GM18873 (cell line): Measurements from ENCODE around the gene KRI1.
"Not testable (repeated sequence)": the region's sequence is repeated elsewhere in the genome, so short reads cannot be mapped to it uniquely, and the experiment has no call there.

ENCODE experiments used
- ATAC-seq: cut with Tn5 transposase; IDR thresholded peaks from one replicate; pipeline ENCODE4 v1.9.1; 2021; ENCODE audit warnings: mild to moderate bottlenecking, moderate library complexity, moderate number of reproducible peaks; ENCODE audit not compliant: unreplicated experiment, low FRiP score

The KRI1 gene

DNA sequence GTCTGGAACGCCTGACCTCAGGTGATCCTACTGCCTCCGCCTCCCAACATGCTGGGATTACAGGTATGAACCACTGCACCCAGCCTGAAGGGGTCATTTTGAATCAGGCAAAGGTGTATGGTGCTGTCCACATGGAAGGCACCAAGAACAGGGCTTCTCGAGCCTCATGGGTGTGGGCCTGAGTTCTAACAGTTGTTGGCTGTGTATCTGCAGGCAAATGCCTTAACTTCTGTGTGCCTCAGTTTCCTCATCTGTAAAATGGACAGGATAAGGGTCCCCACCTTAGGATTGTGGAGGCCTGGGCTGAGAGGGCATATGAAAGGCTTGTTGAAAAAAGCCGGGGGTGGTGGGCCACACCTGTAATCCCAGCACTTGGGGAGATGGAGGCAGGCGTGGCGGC, 12.1 kb upstream of the KRI1 start:
- ATAC-seq: no peak

DNA sequence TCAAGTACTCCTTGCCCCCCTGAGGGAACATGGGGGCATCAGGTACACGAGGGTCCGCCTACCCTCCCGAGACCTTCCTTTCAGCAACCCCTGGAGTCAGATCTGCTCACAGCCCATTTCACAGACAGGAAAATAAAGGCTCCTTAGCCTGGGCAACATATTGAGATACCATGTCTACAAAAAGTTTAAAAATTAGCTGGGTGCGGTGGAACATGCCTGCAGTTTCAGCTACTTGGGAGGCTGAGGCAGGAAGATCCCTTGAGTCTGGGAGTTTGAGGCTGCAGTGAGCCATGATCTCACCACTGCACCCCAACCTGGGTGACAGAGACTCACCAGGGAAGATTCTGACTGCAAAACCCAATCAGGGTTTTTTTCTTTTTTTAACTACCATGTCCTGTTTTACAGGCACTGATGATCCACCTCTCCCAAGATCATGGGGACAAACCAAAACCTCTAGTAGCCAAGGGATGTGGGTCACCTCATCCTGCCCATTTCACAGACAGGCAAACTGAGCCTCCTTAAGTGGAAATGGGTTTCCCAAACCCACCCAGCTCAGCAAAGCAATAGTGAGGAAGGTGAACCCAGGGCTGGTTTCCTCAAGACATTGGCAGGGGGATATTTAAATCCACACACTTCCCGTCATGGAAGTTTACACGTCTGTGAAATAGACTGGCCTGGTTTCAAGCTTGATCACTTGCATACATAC, 9.4 kb upstream of the KRI1 start:
- ATAC-seq: no peak

DNA sequence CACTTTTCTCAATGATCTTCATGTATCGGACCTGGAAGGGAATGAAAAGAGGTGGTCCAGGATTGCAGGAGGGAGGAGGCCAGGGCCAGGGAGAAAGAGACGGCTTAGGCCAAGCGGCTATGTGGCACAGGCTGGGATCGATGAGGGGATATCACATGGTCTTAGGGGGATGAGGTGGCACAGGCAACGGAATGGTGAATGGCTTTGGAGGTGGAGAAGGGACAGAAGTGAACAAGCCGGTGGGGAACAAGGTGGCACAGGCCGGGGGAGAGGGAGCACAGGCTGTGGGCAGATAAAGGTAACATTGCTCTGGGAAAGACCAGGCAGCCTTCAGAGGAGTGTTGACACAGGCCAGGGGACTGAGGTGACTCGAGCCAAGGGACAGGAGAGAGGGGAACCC, 8.7 kb upstream of the KRI1 start:
- no peak for ATAC-seq

DNA sequence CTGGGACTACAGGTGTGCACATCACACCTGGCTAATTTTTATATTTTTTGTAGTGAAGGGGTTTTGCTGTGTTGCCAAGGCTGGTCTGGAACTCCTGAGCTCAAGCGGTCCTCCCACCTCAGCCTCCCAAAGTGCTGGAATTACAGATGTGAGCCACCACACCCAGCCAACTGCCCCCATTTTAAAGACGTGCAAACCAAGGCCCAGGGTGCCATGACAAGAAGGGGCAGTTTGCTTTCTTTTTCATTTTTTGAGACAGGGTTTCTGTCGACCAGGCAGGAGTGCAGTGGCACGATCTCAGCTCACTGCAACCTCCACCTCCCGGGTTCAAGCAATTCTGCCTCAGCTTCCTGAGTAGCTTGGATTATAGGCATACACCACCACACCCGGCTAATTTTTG, 8.0 kb upstream of the KRI1 start:
- ATAC-seq: not testable (repeated sequence)

DNA sequence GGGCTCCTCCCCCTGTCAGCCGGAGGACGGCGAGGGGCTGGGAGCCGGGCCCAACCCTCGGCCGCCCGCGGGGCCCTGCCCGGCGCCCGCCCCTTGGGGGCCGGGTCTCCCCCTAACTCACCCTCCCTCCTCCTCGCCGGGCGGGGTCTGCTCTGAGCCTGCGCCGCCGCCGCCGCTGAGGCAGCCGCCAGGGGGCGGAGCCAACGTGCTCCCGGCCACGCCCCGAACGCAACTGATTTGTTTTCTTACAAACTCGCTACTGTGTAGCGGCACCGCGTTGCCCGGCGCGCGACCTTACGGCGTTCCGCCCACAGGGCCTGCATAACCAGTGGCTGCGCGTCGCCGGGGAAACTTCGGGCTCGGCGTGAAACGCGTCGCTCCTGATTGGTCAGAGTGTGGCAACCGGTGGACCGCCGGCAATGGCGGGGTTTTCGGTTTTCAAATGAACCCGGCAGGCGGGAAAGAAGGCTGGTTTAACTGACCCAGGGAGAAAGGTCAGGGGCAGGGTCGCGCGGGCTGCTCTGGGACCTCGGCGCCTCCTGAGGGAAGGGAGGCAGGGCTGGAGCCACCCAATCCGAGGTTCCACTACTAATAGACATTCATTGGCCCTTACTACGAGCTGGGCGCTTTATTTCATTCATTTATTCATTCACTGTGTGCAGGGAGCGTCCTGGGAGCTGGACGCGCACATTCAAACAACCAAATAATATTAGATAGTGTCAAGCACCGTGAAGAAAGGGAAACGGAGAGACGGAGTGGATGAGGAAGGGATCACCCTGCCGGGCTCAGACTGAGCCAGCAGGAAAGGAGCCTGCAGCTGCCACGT, 3.2 kb upstream of the KRI1 start, which contains the start of gene CDKN2D:
TSS of gene CDKN2D (minus strand) at position 154 of the 826 bp plus-strand sequence. CDS start 326 bp downstream, outside the sequence.
- peak; percentile 63 for ATAC-seq

DNA sequence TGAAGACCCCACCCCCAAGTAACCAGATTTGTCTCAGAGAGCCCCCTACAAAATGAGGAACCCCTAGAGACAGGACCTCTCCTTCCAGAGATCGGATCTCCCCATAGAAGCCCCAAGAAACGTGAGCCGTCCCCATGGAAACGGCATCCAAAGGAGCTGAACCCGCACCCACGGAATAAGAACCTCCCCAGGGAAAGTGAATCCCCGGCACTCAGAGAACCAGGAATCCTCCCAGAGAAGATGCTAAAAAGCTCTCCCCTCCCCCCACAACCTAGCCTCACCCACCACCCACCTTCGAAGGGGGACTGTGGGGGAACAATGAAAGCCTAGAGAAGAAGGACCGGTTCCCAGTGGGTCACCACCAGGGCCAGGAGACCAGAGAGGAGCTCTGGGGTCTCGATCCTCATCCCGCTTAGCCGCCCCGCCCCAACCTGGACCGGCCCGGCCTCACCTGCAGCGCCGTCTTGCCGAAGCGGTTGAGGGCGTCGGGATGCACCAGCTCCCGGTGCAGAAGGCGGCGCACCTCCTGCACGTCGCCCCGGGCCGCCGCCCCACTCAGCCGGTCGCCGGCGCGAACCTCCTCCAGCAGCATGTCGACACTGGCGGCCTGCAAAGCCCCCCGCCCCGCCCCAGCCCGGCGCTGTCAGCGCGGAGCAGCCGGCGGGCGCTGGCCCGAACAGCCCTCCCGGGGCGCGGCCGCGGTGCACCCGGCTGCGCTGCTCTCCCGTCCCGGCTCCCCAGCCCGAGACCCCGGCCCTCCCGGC, 2.4 kb upstream of the KRI1 start:
- no peak for ATAC-seq

DNA sequence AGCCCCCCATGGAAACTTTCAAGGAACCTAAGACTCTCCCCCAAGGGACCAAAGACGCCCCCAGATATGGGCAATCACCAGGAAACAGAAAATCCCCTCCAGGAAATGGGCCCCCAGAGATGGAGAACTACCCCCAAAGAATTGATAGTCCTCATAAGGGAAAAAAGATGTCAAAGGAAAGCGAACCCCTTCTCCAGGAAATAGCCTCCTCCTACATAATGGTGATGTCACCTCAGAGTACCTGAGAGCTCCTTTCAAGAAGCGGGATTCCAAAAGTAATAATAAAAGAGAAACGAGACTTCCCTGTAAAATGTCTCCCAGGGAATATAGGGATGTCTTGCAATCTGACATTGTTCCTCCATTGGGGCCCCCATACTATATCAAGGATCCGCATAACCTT, 1.8 kb upstream of the KRI1 start:
- no peak for ATAC-seq

DNA sequence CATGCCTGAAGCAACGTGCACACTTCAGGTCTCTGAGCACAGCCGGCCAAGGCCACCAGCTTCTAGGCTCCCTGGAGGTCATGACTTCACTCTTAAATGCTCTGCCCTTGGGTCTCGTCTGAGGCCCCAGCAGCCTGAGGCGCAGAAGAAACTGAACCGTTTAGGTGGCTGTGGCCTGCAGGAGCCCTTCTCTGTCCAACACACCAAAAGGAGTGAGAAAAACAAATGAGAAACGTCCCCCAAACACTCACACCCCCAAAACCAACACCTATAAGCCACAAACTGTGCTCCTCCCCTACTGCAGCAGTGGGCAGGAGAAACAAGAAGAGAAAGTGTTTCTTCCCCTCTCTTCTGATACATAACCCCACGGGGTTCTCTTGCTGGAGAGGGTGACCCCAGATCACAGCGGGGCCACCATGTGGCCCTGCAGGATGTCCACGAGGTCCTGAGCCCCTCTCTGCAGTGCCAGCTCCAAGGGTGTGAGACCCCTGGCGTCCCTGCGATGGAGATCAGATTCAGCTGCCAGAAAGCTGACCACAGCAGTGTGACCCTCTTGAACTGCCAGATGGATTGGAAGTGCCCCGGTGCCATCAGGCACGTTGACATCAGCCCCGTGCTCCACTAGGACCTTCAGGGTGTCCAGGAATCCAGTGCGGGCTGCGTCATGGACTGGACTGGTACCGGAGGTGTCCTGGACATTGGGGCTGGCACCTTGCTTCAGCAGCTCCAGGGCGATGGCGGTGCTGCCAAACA, 1.0 kb upstream of the KRI1 start:
- ATAC-seq: no peak

DNA sequence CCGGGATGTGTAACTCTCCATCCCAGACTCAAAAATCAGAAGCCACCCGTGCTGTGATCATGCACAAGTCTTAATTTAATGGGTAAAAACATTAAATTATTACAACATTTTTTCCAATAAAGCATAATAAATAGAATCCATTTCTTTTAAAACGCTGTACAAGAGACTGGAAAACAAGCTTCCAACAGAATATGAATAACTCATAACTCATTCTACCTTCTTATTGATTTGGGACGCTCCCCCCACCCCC, 523 bp upstream of the KRI1 start:
- ATAC-seq: no peak

DNA sequence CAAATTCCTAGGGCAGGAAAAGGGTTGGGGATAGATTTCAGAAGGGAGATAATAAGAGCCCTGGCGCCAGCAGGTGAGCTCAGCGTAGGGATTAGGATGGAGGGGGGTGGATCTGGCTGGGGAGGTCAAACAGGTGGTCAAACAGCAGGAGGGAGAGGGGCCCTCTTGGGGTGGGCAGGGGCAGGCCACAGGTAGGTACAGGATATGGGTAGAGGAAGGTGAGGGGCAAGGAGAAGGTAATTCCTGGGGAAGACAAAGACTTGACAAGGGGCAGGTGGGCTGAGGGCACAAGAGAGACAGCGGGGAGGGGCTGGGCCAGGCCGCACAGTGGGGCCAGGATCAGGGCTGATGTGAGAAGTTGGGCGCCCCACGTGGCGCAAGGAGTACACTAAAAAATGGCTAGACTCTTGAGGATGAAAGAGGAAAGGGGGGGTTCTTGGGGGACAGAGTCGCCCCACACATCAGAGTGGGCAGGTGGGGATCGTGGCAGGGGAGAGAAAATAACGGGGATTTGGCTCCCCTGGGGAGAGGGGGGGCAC, 713 bp downstream of the KRI1 start:
- no peak for ATAC-seq

DNA sequence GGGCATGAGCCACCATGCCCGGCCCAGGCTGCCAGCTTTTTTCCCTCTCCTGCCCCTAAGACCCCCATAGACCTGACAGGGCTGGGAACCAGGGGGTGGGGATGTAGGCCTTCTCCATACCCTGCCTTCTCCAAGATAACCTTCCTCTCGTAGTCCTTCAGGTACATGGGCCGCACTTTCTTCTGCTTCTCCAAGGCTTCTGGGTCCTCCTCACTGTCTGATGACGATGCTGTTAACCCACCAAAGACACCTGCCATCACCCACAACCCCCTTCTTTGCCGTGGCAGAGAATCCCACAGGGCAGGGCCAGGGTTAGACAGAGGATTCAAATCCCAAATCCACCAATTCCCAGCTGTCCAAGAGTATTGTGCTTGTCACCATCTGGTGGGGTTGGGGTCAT, 3.2 kb downstream of the KRI1 start:
- no peak for ATAC-seq

DNA sequence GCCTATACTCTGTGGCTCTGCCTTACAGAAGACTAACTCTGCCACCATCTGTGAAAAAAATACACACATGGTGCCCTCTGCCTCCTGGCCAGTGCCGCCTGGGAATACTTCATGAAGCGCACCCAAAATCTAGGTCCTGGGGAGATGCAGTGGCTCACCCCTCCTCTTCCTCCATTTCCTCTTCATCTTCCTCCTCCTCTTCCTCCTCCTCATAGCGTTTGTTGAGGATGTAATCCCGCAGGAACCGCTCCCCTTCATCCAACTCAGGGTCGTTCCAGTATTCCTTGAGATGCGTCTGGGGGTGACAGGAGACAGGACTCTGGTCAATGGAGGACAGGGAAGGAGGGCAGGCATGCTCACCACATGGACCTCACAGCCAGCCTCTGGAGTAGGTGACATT, 5.7 kb downstream of the KRI1 start:
- ATAC-seq: no peak

DNA sequence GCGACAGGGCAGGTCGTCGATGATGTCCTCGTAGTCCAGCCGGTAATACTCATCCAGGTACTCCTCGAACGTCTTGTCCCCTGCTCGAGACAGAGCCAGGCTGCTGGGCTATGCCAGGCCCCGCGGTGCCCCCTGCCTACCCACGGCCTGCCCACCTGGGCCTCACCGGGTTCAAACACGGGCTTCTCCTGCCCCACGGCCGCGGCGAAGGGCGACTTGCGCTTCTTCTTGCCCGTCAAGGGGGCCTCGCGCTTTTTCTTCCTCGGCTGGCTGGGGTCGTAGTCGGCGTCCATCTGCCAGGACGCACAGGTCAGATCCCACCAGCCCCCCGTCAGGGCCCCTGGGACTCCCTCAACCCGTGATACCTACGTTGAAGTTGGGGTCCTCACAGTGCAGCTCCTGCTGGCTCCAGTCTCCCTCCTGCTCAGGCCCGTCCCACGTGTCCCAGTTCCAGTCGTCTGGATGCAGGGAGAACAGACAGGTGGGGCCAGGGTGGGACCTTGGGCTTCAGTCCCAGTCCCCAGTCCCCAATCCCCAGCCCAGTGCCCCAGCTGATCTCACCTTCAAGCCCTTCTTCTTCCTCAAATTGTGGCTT, 8.1 kb downstream of the KRI1 start:
- no peak for ATAC-seq

DNA sequence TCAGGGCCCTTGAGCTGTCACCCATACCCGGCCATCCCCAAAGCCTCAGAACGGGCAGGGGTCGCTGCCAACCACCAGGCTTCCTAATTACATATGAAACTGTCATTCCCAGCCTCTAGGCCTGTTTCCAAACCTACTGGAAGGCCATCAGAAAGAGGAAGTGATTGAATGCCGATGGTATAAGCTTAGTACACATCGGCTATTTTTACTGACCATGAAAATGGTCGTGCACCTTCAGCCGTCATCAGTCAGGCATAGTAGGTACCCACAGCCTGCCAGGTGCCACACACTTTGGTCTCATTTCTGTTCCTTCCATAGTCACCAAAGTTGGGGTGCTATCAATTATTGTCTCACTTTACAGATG, 10.2 kb downstream of the KRI1 start:
- no peak for ATAC-seq

DNA sequence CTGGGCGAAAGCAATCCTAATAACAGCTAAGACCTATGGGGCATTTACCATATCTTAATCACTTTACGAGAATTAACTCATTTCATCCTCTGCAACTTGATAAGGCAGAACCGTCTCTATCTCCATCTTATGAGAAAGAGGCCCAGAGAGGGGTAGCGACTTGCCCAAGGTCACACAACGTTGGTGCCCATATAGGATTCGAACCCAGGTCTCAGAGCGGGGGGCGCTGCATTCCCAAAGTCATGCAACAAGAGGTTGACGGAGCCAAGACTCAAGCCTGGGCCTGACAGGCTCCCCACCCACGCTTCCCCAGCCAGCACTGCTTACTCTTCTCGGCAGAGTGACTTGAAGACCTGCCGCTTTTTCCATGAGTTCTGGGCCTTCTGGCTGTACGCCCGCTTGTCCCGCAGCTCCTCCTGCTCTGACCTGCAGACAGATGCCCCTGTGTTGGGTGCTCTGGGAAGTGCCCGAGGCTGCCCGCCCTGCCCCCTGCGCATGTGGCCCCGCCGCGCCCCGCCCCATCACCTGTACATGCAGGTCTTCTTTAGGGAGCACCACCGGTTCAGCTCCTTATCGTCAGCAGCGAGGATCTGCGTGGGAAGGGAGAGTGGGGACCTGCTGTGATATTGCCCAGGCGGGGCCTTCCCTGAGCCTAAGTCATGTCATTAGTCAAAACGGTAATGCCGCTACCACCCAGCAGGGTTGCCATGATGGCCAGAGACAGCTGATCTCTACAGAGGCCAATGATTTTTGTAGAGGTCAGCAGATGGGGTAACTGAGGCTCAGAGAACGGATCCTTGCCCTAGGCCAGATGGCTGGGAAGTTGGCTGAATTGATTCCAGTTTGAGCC, 10.8 kb downstream of the KRI1 start:
- no peak for ATAC-seq

DNA sequence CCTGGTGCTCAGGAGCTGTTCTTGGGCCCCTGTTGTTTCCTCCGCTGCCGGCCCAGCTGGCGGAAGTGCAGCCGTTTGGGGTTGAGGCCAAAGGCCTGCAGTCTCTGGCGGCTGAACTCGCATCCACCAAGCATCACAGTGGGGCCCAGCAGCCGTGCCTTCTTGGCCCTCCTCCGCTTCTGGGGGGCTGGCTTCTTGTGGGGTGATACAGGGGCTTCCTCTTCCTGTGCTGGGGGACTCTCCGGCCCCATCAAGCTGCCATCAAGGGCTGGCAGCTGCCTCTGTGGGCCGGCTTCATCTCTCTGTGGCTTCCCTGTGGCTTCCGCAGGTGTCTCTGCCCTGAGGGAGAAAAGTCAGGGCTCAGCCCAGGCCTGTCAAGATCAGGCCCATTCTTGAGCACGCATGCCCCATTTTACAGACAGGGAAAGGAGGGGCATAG, 11.8 kb downstream of the KRI1 start:
- ATAC-seq: peak; percentile 61

DNA sequence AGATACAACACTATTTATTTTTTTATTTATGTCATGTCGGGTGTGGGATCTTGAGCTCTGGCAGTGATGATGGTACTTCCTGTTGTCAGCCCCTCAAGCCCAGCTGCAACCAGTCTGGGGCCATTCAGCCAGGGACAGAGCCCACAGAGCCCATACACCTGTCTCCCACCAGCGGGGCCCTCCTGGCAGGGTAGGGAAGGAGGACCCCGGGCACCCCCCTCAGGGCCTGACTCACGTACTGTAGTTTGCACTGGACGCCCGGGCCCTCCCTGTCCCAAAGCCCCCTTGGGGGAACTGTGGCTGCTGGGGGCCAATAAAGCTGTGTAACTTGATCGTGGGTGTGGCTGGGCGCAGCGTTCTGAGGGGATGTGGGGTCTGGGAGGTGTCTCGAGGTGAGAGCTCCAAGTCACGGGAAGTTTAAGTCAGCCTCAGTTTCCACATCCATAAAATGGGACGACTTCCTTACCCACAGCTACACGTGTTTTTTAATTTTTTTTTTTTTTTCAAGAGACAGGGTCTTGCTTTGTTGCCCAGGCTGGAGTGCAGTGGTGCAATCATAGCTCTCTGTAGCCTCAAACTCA, 12.6 kb downstream of the KRI1 start:
- ATAC-seq: no peak

DNA sequence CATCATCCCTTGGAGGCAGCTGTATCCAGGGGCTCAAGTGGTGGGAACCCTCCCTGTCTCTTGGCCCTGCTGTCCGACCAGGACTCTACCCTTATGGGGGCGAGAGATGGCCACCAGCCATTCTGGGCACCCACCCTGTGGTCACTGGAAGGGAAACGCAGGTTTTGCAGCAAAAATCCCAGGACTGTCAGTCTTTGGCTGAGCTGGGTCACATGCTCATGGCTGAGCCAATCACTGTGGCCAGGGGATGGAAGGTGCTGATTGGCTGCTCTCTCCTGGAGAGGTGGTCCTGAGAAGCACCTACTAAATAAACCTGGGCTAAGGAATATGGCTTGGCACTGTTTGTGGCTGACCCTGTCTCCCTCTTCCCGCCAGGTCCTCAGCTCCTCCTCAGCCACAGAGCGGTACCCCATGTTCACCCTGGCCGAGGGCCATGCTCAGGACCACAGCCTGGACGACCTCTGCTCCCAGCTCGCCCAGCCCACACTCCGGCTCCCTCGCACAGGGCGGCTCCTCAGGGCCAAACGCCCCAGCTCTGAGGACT, 13.2 kb downstream of the KRI1 start:
- no peak for ATAC-seq
